Gastrocnemius medialis (tissue), 4 donors: ENCODE data around the gene MMP28.

Experiments used
- CTCF ChIP-seq, 5 experiments: fragments of 450-650 bp in 3 of 5; fragments of 200-600 bp in 2 of 5; sonication (generic) in 2 of 5; IDR thresholded peaks in 4 of 5; conservative IDR thresholded peaks in 1 of 5; 1 replicate in 4 of 5; 2 replicates in 1 of 5; pipeline ENCODE4 v1.5.1; 2016 to 2019; ENCODE audit warnings: antibody characterized with exemption in 5 of 5, mild to moderate bottlenecking in 3 of 5, moderate library complexity in 3 of 5
- POLR2A ChIP-seq, 2 donors: fragments of 450-650 bp; IDR thresholded peaks; one replicate each; pipeline ENCODE4 v1.6.1; 2017; ENCODE audit warnings: antibody characterized with exemption in 2 of 2, mild to moderate bottlenecking in 2 of 2, moderate library complexity in 2 of 2

- no peak for TF ChIP-seq CTCF (IDR thresholded peaks at IDR 0.05 in 4 of 5, conservative IDR thresholded peaks at IDR 0.05 in 1 of 5)
- TF ChIP-seq POLR2A (IDR thresholded peaks at IDR 0.05) = no peak
These were observed 50.6 kb downstream of the MMP28 start for GRCh38 chr17:35744830-35745229.
